VCaP (cell line): Measurements from ENCODE around the gene SLC43A1.

ENCODE experiments used
- H3K27ac ChIP-seq: fragments of 450-650 bp; 2 replicates; pipeline ENCODE4 v1.5.1; 2017
- TF ChIP-seq, protein P1 (sequence below): fragments of 450-650 bp; conservative IDR thresholded peaks from 2 replicates; pipeline ENCODE4 v1.5.1; 2017; ENCODE audit warnings: mild to moderate bottlenecking, moderate library complexity

SLC43A1 gene

DNA sequence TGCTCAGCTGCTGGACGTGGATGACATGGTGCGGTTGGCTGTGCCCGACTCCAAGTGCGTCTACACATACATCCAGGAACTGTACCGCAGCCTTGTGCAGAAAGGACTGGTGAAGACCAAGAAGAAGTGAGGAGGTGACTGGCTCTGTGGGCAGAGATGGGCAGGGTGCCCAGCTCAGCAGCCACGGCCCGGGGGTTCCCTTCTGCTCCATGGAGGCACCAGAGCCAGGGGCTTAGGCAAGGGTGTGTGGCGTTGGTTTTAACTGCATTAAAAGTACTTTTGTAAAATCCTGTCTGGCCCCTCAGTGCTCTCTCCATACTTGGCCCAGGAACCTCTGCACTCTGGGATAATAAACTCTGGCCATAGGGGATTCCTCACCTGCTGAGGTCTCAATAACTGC lies 34.5 kb upstream of the SLC43A1 start:
- TF ChIP-seq, protein P1, sequence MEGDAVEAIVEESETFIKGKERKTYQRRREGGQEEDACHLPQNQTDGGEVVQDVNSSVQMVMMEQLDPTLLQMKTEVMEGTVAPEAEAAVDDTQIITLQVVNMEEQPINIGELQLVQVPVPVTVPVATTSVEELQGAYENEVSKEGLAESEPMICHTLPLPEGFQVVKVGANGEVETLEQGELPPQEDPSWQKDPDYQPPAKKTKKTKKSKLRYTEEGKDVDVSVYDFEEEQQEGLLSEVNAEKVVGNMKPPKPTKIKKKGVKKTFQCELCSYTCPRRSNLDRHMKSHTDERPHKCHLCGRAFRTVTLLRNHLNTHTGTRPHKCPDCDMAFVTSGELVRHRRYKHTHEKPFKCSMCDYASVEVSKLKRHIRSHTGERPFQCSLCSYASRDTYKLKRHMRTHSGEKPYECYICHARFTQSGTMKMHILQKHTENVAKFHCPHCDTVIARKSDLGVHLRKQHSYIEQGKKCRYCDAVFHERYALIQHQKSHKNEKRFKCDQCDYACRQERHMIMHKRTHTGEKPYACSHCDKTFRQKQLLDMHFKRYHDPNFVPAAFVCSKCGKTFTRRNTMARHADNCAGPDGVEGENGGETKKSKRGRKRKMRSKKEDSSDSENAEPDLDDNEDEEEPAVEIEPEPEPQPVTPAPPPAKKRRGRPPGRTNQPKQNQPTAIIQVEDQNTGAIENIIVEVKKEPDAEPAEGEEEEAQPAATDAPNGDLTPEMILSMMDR: no peak
- H3K27ac ChIP-seq: no peak overlapping the region

DNA sequence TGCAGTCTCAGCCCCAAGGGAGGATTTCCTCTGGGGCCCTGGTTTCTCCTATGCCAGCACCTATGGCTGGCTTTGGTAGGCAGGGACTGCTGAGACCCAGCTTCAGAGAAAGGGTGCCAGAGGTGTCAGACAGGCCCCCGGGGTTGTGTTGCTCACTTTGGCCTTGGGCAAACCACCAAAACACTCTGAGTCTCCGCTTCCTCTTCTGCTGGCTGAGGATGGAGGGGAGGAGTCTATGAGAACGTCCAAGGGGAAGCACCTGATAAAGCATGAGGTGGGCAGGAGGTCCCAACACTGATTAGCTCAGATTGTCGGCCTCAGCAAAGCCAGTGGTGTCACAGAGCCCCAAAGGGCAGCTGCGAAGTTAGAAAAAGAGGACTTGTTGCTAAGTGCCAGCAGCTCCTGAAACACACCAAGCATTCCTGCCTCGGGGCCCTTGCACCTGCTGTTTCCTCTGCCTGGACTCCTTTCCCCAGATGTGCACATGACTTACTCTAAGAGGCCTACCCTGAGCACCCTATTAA lies 32.4 kb upstream of the SLC43A1 start:
- H3K27ac ChIP-seq: no peak overlapping the region

DNA sequence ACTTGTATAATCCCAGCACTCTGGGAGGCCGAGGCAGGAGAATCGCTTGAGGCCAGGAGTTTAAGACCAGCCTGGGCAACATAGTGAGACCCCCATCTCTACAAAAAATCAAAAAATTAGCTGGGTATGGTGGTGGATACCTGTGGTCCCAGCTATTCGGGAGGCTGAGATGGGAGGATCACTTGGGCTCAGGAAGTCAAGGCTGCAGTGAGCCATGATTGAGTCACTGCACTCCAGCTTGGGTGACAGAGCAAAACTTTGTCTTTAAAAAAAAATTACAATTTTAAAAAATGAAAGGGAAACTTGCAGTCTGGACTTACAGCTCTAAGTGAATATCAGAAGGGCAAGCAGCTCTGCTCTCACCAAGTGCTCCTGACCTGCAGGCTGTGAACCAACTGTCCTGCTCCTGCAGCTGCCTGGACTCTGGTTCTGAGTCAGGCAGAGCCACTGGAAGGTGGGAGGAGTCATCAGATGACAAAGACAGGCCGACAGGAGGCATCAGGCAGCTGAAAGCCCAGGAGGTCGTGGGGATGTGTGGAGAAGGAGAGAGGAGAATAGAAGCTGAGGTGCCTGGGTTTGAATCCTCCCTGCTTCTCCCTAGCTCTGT lies 31.5 kb upstream of the SLC43A1 start:
- no peak overlapping the region for H3K27ac ChIP-seq
- TF ChIP-seq, protein P1: no peak

More for the DNA sequence above, 32.4 kb upstream of the SLC43A1 start:
- TF ChIP-seq, protein P1: no peak

DNA sequence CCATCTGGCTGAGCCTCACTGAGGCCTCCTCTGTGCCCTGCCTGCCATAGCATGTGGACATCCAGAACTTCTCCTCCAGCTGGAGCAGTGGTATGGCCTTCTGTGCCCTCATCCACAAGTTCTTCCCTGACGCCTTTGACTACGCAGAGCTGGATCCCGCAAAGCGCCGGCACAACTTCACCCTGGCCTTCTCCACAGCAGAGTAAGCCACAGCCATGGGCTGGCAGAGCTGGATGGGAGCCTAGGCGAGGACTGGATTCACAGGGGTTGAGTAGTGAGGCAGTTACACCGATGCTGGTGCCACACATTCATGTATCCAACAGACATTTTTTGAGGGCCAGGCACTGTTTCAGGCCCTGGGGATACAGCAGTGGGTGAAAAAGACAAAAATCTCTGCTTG lies 30.9 kb upstream of the SLC43A1 start:
- no peak overlapping the region for H3K27ac ChIP-seq
- TF ChIP-seq, protein P1: no peak

DNA sequence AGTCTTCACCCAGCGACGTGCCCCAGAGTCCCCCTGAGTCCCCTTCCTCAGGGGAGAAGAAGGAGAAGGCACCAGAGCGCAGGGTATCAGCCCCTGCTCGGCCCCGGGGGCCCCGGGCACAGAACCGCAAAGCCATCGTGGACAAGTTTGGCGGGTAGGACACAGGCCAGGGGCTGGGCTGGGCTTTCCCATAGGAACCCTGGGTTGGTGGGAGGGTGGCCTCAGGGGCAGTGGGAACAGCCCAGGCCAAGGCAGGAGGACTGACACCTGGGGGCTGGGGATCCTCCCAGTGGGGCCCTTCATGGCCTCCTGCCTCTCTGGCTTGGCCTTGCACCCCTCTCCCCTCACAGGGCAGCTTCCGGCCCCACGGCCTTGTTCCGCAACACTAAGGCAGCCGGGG lies 30.4 kb upstream of the SLC43A1 start:
- TF ChIP-seq, protein P1: no peak
- no peak overlapping the region for H3K27ac ChIP-seq

DNA sequence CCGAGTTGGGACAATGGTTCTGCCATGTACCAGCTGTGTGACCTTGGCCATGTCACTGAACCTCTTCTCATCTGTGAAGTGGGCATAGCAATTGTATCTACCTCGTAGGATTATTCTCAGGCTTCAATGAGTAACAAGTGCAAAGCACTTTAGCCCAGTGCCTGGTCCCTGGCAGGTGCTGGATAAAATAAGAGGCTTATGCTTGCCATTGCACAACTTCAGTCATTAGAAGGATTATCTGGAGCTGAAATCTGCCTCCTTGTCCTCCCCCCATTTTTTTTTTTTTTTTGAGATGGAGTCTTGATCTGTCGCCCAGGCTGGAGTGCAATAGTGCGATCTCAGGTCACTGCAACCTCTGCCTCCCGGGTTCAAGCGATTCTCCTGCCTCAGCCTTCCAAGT lies 29.1 kb upstream of the SLC43A1 start:
- no peak overlapping the region for H3K27ac ChIP-seq

DNA sequence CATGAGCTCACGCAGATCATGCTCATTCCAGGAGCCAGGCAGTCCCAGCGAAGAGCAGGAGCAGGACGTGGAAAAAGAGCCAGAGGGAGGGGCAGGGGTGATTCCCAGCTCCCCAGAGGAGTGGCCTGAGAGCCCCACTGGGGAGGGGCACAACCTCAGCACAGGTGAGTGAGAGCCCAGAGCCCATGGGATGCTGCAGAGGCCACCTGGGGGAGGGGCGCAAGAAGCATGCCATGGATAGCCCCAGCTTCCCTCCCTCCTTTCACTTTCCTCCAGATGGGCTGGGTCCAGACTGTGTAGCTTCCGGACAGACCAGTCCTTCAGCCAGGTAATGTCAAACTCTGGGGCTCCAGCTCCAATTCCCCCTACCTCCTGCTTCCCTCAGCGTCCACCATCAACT lies 28.1 kb upstream of the SLC43A1 start:
- TF ChIP-seq, protein P1: no peak
- H3K27ac ChIP-seq: no peak overlapping the region; the same call in 1 of the 2 replicates

More for the DNA sequence above, 29.1 kb upstream of the SLC43A1 start:
- TF ChIP-seq, protein P1: no peak
